SK-N-SH treated with all-trans-retinoic acid at 6 μM for 48 hours (cell line): ENCODE measurements around the gene CPEB3.

Experiments
- ARNTL ChIP-seq: fragments of 450-650 bp; formaldehyde crosslinking; IDR thresholded peaks from 2 replicates; pipeline ENCODE4 v1.5.0; 2020; ENCODE audit warnings: low read depth, mild to moderate bottlenecking, moderate library complexity, borderline replicate concordance
- ESRRG ChIP-seq: fragments of 250-450 bp; sonication (Bioruptor Pico); IDR thresholded peaks from 2 replicates; pipeline ENCODE4 v1.6.1; 2021; ENCODE audit warnings: mild to moderate bottlenecking
- ISL1 ChIP-seq: fragments of 250-450 bp; sonication (Bioruptor Pico); IDR thresholded peaks from 2 replicates; pipeline ENCODE4 v2.1.2; 2022; ENCODE audit warnings: mild to moderate bottlenecking, moderate library complexity
- PATZ1 ChIP-seq: fragments of 250-450 bp; sonication (Bioruptor Pico); IDR thresholded peaks from 2 replicates; pipeline ENCODE4 v1.8.0; 2020; ENCODE audit warnings: mild to moderate bottlenecking, moderate library complexity, borderline replicate concordance
- POU6F1 ChIP-seq: fragments of 250-450 bp; sonication (Bioruptor Pico); IDR thresholded peaks from 2 replicates; pipeline ENCODE4 v1.8.0; 2021; ENCODE audit warnings: low read depth, mild to moderate bottlenecking, moderate library complexity, borderline replicate concordance
- TCF4 ChIP-seq: fragments of 250-450 bp; sonication (Bioruptor Pico); IDR thresholded peaks from 2 replicates; pipeline ENCODE4 v1.8.0; 2021; ENCODE audit warnings: mild to moderate bottlenecking, moderate library complexity, borderline replicate concordance
- ZFP30 ChIP-seq: fragments of 450-650 bp; formaldehyde crosslinking; IDR thresholded peaks from 2 replicates; pipeline ENCODE4 v1.5.0; 2022; ENCODE audit warnings: mild to moderate bottlenecking, moderate library complexity
- ZNF565 ChIP-seq: fragments of 450-650 bp; formaldehyde crosslinking; conservative IDR thresholded peaks from 2 replicates; pipeline ENCODE4 v1.5.0; 2020; ENCODE audit warnings: low read depth, mild to moderate bottlenecking, moderate library complexity
- ZNF8 ChIP-seq: fragments of 450-650 bp; formaldehyde crosslinking; IDR thresholded peaks from 2 replicates; pipeline ENCODE4 v1.5.0; 2020; ENCODE audit warnings: mild to moderate bottlenecking, moderate library complexity

GRCh38 chr10:92076722-92077121 lies 214.2 kb downstream of the CPEB3 start:
- TF ChIP-seq ZFP30: no peak
- no peak for TF ChIP-seq PATZ1 (CRISPR knock-in tag)
- TF ChIP-seq ESRRG: no peak
- TF ChIP-seq ZNF8 (CRISPR knock-in tag): no peak
- TF ChIP-seq ZNF565 (CRISPR knock-in tag): no peak
- TF ChIP-seq POU6F1 (CRISPR knock-in tag): no peak
- no peak for TF ChIP-seq ISL1 (CRISPR knock-in tag)
- TF ChIP-seq ARNTL (CRISPR knock-in tag): no peak
- TF ChIP-seq TCF4 (CRISPR knock-in tag): no peak
